Left lung (tissue), 10 donors: ENCODE measurements around the gene SPOCK1. TPM values are rescaled to one million over a fixed set of nuclear protein-coding genes. Genes with fewer than 3 reads are reported as not detected.

Source experiments
- ATAC-seq: fragments of 200-7000 bp; cut with Tn5 transposase; one replicate; pipeline ENCODE4 v1.9.1; 2020; ENCODE audit warnings: moderate library complexity
- DNase-seq, 4 donors: peaks; one replicate each; pipeline ENCODE4 v3.0.0-alpha.2; 2013 to 2020
- H3K27ac ChIP-seq, 2 donors: fragments of 200-600 bp; sonication (generic) in 1 of 2; one replicate each; pipeline versions ENCODE4 v1.5.0 to v1.8.0; 2020 to 2021
- H3K27me3 ChIP-seq, 2 donors: fragments of 200-600 bp; sonication (generic) in 1 of 2; one replicate each; pipeline versions ENCODE4 v1.5.0 to v1.8.0; 2020 to 2021
- H3K36me3 ChIP-seq, 2 donors: fragments of 200-600 bp; sonication (generic) in 1 of 2; one replicate each; pipeline versions ENCODE4 v1.5.0 to v1.8.0; 2020 to 2021
- H3K4me1 ChIP-seq, 2 donors: fragments of 200-600 bp; one replicate each; pipeline ENCODE4 v1.8.0; 2021
- H3K4me3 ChIP-seq, 2 donors: fragments of 200-600 bp; sonication (generic) in 1 of 2; one replicate each; pipeline versions ENCODE4 v1.5.0 to v1.8.0; 2020 to 2021; ENCODE audit warnings: mild to moderate bottlenecking in 1 of 2
- H3K9me3 ChIP-seq, 2 donors: fragments of 200-600 bp; sonication (generic) in 1 of 2; one replicate each; pipeline versions ENCODE4 v1.5.0 to v1.8.0; 2020 to 2021
- CTCF ChIP-seq, 2 donors: fragments of 200-600 bp; sonication (generic) in 1 of 2; IDR thresholded peaks; one replicate each; pipeline versions ENCODE4 v1.5.0 to v1.8.0; 2021; ENCODE audit warnings: antibody characterized with exemption in 2 of 2
- intact Hi-C, 2 donors: fragments of 100-400 bp; cut with DNase I; formaldehyde crosslinking; loops; one replicate each; pipeline versions ENCODE4 v1.11.2 to v1.14.2; 2022
- polyA plus RNA-seq, 6 donors: library from polyadenylated mRNA; unstranded; fragments of 120-200 nt; gene quantifications; one replicate each; pipeline ENCODE4 v1.2.1, GENCODE V29; 2013; ENCODE audit not compliant: insufficient read length in 6 of 6
- total RNA-seq, 2 donors: library from RNA; stranded (reverse); fragmentation: NEBNext Ultra II Directional; extraction: Animal tissue kit (Norgen Biotek cat#: 25700); gene quantifications; one replicate each; pipeline ENCODE4 v1.2.1, GENCODE V29; 2021
- donor health status: DM: no; HTN: yes; CAD: no.
- donor health status: DM: no; HTN: no; CAD: no.

Gene SPOCK1
- total and polyA plus RNA-seq, 8 donors, result 0.43 to 7.6 (median 0.73) TPM

- ATAC-seq (no peak), DNase-seq (no peak)
- intact Hi-C loops, result no loop called here
- no peak overlapping the region for H3K4me3 ChIP-seq
- no peaks in the 10 kb centered on the region for H3K36me3 ChIP-seq
- TF ChIP-seq CTCF (IDR thresholded peaks at IDR 0.05), result no peak
- H3K4me1 ChIP-seq, result no peaks in the 10 kb centered on the region
- H3K9me3 ChIP-seq, result no peaks in the 10 kb centered on the region
- H3K27me3 ChIP-seq, result no peaks in the 10 kb centered on the region
- H3K27ac ChIP-seq, result no peak overlapping the region
These were observed 48.4 kb downstream of the SPOCK1 start for GRCh38 chr5:137450759-137451158.

GRCh38 chr5:137448868-137449267 is 50.3 kb downstream of the SPOCK1 start:
- Histone ChIP-seq H3K4me1 (no peaks in the 10 kb centered on the region), H3K27me3 (peaks cover 0 to 6% of the 10 kb centered on the region in 2 donors), H3K4me3 (no peak overlapping the region), H3K9me3 (no peaks in the 10 kb centered on the region), H3K27ac (no peak overlapping the region), H3K36me3 (no peaks in the 10 kb centered on the region)
- TF ChIP-seq CTCF (IDR thresholded peaks at IDR 0.05), result no peak
- intact Hi-C loops, result no loop called here
- ATAC-seq (no peak), DNase-seq (no peak)

GRCh38 chr5:137446615-137447014 is 52.5 kb downstream of the SPOCK1 start:
- no peak for DNase-seq
- peaks cover 0 to 6% of the 10 kb centered on the region in 2 donors for H3K27me3 ChIP-seq
- no peaks in the 10 kb centered on the region for H3K9me3 ChIP-seq
- TF ChIP-seq CTCF (IDR thresholded peaks at IDR 0.05), result no peak
- H3K27ac ChIP-seq, result no peak overlapping the region
- H3K4me1 ChIP-seq, result no peaks in the 10 kb centered on the region
- H3K4me3 ChIP-seq, result no peak overlapping the region
- no peak for ATAC-seq
- intact Hi-C loops, result no loop called here
- H3K36me3 ChIP-seq, result no peaks in the 10 kb centered on the region

- Histone ChIP-seq H3K9me3 (no peaks in the 10 kb centered on the region), H3K27ac (no peak overlapping the region), H3K4me3 (no peak overlapping the region), H3K36me3 (no peaks in the 10 kb centered on the region), H3K4me1 (no peaks in the 10 kb centered on the region), H3K27me3 (peaks cover 0 to 6% of the 10 kb centered on the region in 2 donors)
- intact Hi-C loops, result no loop called here
- no peak for TF ChIP-seq CTCF (IDR thresholded peaks at IDR 0.05)
- ATAC-seq, result no peak
- DNase-seq, result no peak
These were observed 53.0 kb downstream of the SPOCK1 start for GRCh38 chr5:137446151-137446550.

GRCh38 chr5:137442660-137443059 is 56.5 kb downstream of the SPOCK1 start:
- no peak for TF ChIP-seq CTCF (IDR thresholded peaks at IDR 0.05)
- DNase-seq (no peak), ATAC-seq (no peak)
- H3K27ac ChIP-seq, result no peak overlapping the region
- H3K4me1 ChIP-seq, result no peaks in the 10 kb centered on the region
- intact Hi-C loops, result no loop called here
- H3K27me3 ChIP-seq, result peaks cover 0 to 6% of the 10 kb centered on the region in 2 donors
- no peak overlapping the region for H3K4me3 ChIP-seq
- H3K9me3 ChIP-seq, result no peaks in the 10 kb centered on the region
- no peaks in the 10 kb centered on the region for H3K36me3 ChIP-seq
